ENCODE measurements around the gene PCSK5. TPM values are rescaled to one million over a fixed set of nuclear protein-coding genes. Genes with fewer than 3 reads are reported as not detected.

PCSK5 gene
- total RNA-seq, 2 experiments from 2014 or later: 0.76 TPM; not detected in 1

DNA sequence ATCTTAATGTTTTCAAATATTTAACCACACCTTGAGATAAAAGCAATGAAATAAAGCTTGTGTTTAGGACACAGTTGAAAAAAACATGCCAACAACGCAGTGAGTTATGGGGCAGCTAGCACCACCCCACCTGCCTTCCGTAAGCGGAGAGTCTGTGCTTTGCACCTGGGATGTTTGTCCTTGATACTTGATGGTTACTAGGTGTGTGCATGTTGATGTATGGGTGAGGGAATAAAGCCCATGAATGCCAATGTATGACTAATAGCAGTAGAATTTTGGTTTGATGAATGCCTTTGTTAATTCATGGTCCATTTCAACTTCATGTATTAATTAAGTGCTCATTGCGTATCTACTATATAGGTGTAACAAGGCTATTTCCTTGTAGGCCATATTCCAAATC, 74.0 kb downstream of the PCSK5 start:
- H3K9me3 ChIP-seq (ENCODE audit: low read length): no peaks in the 10 kb centered on the region
- H4K20me1 ChIP-seq (ENCODE audit: insufficient read depth, low read length): no peaks in the 10 kb centered on the region
- ChIA-PET POLR2A (no interaction called here), CTCF (ENCODE audit: unreplicated experiment) (no interaction called here)
- H3K79me2 ChIP-seq (ENCODE audit: insufficient read depth, low read depth, low read length): no peaks in the 10 kb centered on the region
- H3K9me2 ChIP-seq (ENCODE audit: insufficient read depth, low read length): no peaks in the 10 kb centered on the region
- BruUV-seq (replicated peaks): no TSS peak
- no peak overlapping the region for H3K4me3 ChIP-seq (ENCODE audit: low read depth, low read length, poor library complexity, severe bottlenecking)
- no peaks in the 10 kb centered on the region for H3K4me1 ChIP-seq (ENCODE audit: insufficient read depth, low read length, poor library complexity, severe bottlenecking)
- H2AFZ ChIP-seq (ENCODE audit: low read length): no peak overlapping the region
- H3K36me3 ChIP-seq (ENCODE audit: insufficient read depth, low read length): no peaks in the 10 kb centered on the region
- intact Hi-C loops (cut with micrococcal nuclease; ENCODE audit: unreplicated experiment): no loop called here
- TF ChIP-seq EZH2phosphoT487 (IDR thresholded peaks at IDR 0.05; ENCODE audit: borderline replicate concordance, low read depth, low read length): no peak
- TF ChIP-seq, protein P1, sequence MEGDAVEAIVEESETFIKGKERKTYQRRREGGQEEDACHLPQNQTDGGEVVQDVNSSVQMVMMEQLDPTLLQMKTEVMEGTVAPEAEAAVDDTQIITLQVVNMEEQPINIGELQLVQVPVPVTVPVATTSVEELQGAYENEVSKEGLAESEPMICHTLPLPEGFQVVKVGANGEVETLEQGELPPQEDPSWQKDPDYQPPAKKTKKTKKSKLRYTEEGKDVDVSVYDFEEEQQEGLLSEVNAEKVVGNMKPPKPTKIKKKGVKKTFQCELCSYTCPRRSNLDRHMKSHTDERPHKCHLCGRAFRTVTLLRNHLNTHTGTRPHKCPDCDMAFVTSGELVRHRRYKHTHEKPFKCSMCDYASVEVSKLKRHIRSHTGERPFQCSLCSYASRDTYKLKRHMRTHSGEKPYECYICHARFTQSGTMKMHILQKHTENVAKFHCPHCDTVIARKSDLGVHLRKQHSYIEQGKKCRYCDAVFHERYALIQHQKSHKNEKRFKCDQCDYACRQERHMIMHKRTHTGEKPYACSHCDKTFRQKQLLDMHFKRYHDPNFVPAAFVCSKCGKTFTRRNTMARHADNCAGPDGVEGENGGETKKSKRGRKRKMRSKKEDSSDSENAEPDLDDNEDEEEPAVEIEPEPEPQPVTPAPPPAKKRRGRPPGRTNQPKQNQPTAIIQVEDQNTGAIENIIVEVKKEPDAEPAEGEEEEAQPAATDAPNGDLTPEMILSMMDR (conservative IDR thresholded peaks at IDR 0.05; ENCODE audit: low read length): no peak
- no peak overlapping the region for H3K27ac ChIP-seq (ENCODE audit: low read depth, low read length, poor library complexity, severe bottlenecking)
- H3K4me2 ChIP-seq (ENCODE audit: low read length): no peak overlapping the region
- no peak for DNase-seq (ENCODE audit: low spot score)

DNA sequence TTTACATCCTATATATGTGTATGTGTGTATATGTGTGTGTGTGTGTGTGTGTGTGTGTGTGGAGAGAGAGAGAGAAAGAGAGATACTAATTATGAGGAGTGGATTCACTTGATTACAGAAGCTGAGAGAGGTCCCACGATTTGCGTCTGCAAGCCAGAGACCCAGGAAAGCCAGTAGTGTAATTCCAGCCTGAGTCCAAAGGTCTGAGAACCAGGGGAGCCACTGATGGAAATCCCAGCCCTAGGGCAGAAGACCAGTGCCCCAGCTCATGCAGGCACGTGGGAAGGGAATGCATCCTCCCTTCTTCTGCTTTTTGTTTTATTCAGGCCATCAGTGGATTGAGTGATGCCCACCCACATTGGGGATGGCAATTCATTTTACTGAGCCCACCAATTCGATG, 74.8 kb downstream of the PCSK5 start:
- CTCF ChIA-PET (ENCODE audit: unreplicated experiment): no interaction called here
- Histone ChIP-seq H3K4me3 (ENCODE audit: low read depth, low read length, poor library complexity, severe bottlenecking) (no peak overlapping the region), H3K36me3 (ENCODE audit: insufficient read depth, low read length) (no peaks in the 10 kb centered on the region), H3K79me2 (ENCODE audit: insufficient read depth, low read depth, low read length) (no peaks in the 10 kb centered on the region), H3K4me1 (ENCODE audit: insufficient read depth, low read length, poor library complexity, severe bottlenecking) (no peaks in the 10 kb centered on the region), H2AFZ (ENCODE audit: low read length) (no peak overlapping the region), H3K9me2 (ENCODE audit: insufficient read depth, low read length) (no peaks in the 10 kb centered on the region), H3K9me3 (ENCODE audit: low read length) (no peaks in the 10 kb centered on the region), H3K4me2 (ENCODE audit: low read length) (no peak overlapping the region), H3K27ac (ENCODE audit: low read depth, low read length, poor library complexity, severe bottlenecking) (no peak overlapping the region), H4K20me1 (ENCODE audit: insufficient read depth, low read length) (no peaks in the 10 kb centered on the region)
- TF ChIP-seq, protein P1 (conservative IDR thresholded peaks at IDR 0.05; ENCODE audit: low read length): no peak
- no peak for TF ChIP-seq EZH2phosphoT487 (IDR thresholded peaks at IDR 0.05; ENCODE audit: borderline replicate concordance, low read depth, low read length)
- POLR2A ChIA-PET: no interaction called here
- intact Hi-C loops (cut with micrococcal nuclease; ENCODE audit: unreplicated experiment): no loop called here
- no peak for DNase-seq (ENCODE audit: low spot score)
- BruUV-seq (replicated peaks): no TSS peak

DNA sequence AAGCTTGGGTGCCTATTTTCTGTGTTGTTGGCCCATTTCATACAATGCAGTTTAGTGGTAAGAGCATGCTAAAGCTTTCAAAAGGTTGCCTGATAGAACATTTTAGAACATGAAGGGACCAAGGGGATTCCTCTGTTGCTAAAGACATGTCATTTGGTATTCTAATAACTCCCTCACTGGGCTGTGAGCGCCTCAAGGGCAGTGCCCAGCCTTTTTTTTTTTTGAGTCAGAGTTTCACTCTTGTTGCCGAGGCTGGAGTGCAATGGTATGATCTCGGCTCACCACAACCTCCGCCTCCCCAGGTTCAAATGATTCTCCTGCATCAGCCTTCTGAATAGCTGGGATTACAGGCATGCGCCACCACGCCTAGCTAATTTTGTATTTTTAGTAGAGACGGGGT, 77.1 kb downstream of the PCSK5 start:
- DNase-seq (ENCODE audit: low spot score): no peak
- POLR2A ChIA-PET: interaction anchor here (0.7 kb wide), 1 partner anchor 104 kb away, joined by 3 read pairs; no protein-coding TSS in a partner anchor
- Histone ChIP-seq H3K79me2 (ENCODE audit: insufficient read depth, low read depth, low read length) (no peaks in the 10 kb centered on the region), H3K36me3 (ENCODE audit: insufficient read depth, low read length) (no peaks in the 10 kb centered on the region), H3K9me2 (ENCODE audit: insufficient read depth, low read length) (no peaks in the 10 kb centered on the region), H3K4me1 (ENCODE audit: insufficient read depth, low read length, poor library complexity, severe bottlenecking) (no peaks in the 10 kb centered on the region), H3K9me3 (ENCODE audit: low read length) (no peaks in the 10 kb centered on the region), H3K4me2 (ENCODE audit: low read length) (no peak overlapping the region), H2AFZ (ENCODE audit: low read length) (no peak overlapping the region), H4K20me1 (ENCODE audit: insufficient read depth, low read length) (no peaks in the 10 kb centered on the region), H3K27ac (ENCODE audit: low read depth, low read length, poor library complexity, severe bottlenecking) (no peak overlapping the region), H3K4me3 (ENCODE audit: low read depth, low read length, poor library complexity, severe bottlenecking) (no peak overlapping the region)
- no peak for TF ChIP-seq EZH2phosphoT487 (IDR thresholded peaks at IDR 0.05; ENCODE audit: borderline replicate concordance, low read depth, low read length)
- TF ChIP-seq, protein P1 (conservative IDR thresholded peaks at IDR 0.05; ENCODE audit: low read length): no peak
- CTCF ChIA-PET (ENCODE audit: unreplicated experiment): no interaction called here
- no TSS peak for BruUV-seq (replicated peaks)
- intact Hi-C loops (cut with micrococcal nuclease; ENCODE audit: unreplicated experiment): no loop called here

Data from OCI-LY7 (cell line).